HepG2 (cell line): ENCODE measurements around the gene RNF168. TPM values are rescaled to one million over a fixed set of nuclear protein-coding genes. Genes with fewer than 3 reads are reported as not detected.

Source experiments
- ARID4A ChIP-seq: sonication (generic); formaldehyde crosslinking; IDR thresholded peaks from 2 replicates; pipeline ENCODE4 v1.5.0; 2020; ENCODE audit warnings: mild to moderate bottlenecking, missing genetic modification reagents, borderline replicate concordance
- DMTF1 ChIP-seq: sonication (generic); formaldehyde crosslinking; IDR thresholded peaks from 2 replicates; pipeline ENCODE4 v1.4.0; 2020; ENCODE audit warnings: mild to moderate bottlenecking, missing genetic modification reagents
- PAF1 ChIP-seq: IDR thresholded peaks from 2 replicates; pipeline ENCODE4 v1.6.1; 2016; ENCODE audit warnings: missing genetic modification reagents, missing compliant biosample characterization
- POGZ ChIP-seq: sonication (generic); formaldehyde crosslinking; IDR thresholded peaks from 2 replicates; pipeline ENCODE4 v1.4.0; 2020; ENCODE audit warnings: mild to moderate bottlenecking, missing genetic modification reagents
- POLR2G ChIP-seq: fragments of 200-400 bp; formaldehyde crosslinking; IDR thresholded peaks from 2 replicates; pipeline ENCODE4 v1.6.1; 2018; ENCODE audit warnings: mild to moderate bottlenecking, low read depth, low read length, moderate library complexity
- PTBP1 ChIP-seq: fragments of 200-400 bp; formaldehyde crosslinking; IDR thresholded peaks from 2 replicates; pipeline ENCODE4 v1.6.1; 2018; ENCODE audit warnings: low read length, low read depth; ENCODE audit not compliant: poor library complexity, severe bottlenecking
- RARA ChIP-seq: IDR thresholded peaks from 2 replicates; pipeline ENCODE4 v1.6.1; 2016; ENCODE audit warnings: missing genetic modification reagents, missing compliant biosample characterization
- RBFOX2 ChIP-seq: fragments of 200-400 bp; formaldehyde crosslinking; IDR thresholded peaks from 2 replicates; pipeline ENCODE4 v1.6.1; 2017; ENCODE audit warnings: low read depth, mild to moderate bottlenecking, low read length
- SSRP1 ChIP-seq: IDR thresholded peaks from 2 replicates; pipeline ENCODE4 v1.6.1; 2016; ENCODE audit warnings: control low read depth
- ZBTB26 ChIP-seq: IDR thresholded peaks from 2 replicates; pipeline ENCODE4 v1.6.1; 2016; ENCODE audit warnings: missing compliant biosample characterization, missing genetic modification reagents, borderline replicate concordance
- ZFP36L1 ChIP-seq: sonication (generic); formaldehyde crosslinking; IDR thresholded peaks from 2 replicates; pipeline ENCODE4 v1.8.0; 2022; ENCODE audit warnings: mild to moderate bottlenecking, missing genetic modification reagents, moderate library complexity
- ZNF18 ChIP-seq: sonication (generic); formaldehyde crosslinking; IDR thresholded peaks from 2 replicates; pipeline ENCODE4 v1.8.0; 2022; ENCODE audit warnings: mild to moderate bottlenecking, missing genetic modification reagents; ENCODE audit not compliant: insufficient replicate concordance
- ZNF232 ChIP-seq: sonication (generic); formaldehyde crosslinking; IDR thresholded peaks from 2 replicates; pipeline ENCODE4 v1.4.0; 2020; ENCODE audit warnings: missing genetic modification reagents, borderline replicate concordance
- ZNF24 ChIP-seq: fragments of 450-650 bp; IDR thresholded peaks from 2 replicates; pipeline ENCODE4 v1.6.1; 2017; ENCODE audit warnings: antibody characterized with exemption, mild to moderate bottlenecking
- ZNF615 ChIP-seq: sonication (generic); formaldehyde crosslinking; IDR thresholded peaks from 2 replicates; pipeline ENCODE4 v1.5.0; 2020; ENCODE audit warnings: mild to moderate bottlenecking, missing genetic modification reagents, borderline replicate concordance
- ZNF768 ChIP-seq: sonication (generic); formaldehyde crosslinking; IDR thresholded peaks from 2 replicates; pipeline ENCODE4 v1.4.0; 2020; ENCODE audit warnings: missing genetic modification reagents
- ZNF770 ChIP-seq: sonication (generic); formaldehyde crosslinking; IDR thresholded peaks from 2 replicates; pipeline ENCODE4 v1.5.0; 2020; ENCODE audit warnings: mild to moderate bottlenecking, missing genetic modification reagents
- polyA plus RNA-seq, 8 experiments: library from polyadenylated mRNA; depleted of rRNA in 3 of 8; stranded (reverse) in 7 of 8; unstranded in 1 of 8; fragments of >200 nt; fragmentation: Illumina TruSeq in 4 of 8; extraction: Trizol in 4 of 8; gene quantifications; 2 replicates each; pipeline versions ENCODE4 v1.2.1 to v1.2.3, GENCODE V29; 2011 to 2016; ENCODE audit warnings: low read depth in 4 of 8, missing spikeins in 1 of 8, mixed read lengths in 1 of 8; ENCODE audit not compliant: insufficient read depth in 1 of 8
- total RNA-seq, 5 experiments: library from RNA; depleted of rRNA; stranded (reverse); fragments of >200 nt; fragmentation: Illumina TruSeq; extraction: Trizol; gene quantifications; 2 replicates each; pipeline ENCODE4 v1.2.3, GENCODE V29; 2016; ENCODE audit warnings: low read depth in 1 of 5

Gene RNF168
- total and polyA plus RNA-seq, 2 of the 13 experiments (the other 11 are each of a cell fraction or from before 2014, with no cell fraction given) = 3.7 to 22.9 TPM

GRCh38 chr3:196432137-196432879 lies 71.3 kb downstream of the RNF168 start, which contains the start of gene UBXN7 (continued):
- TF ChIP-seq ZNF615 (CRISPR knock-in tag) = 0 out of 2 replicates have a peak, but pooled peaks have one; percentile 39
- TF ChIP-seq ARID4A (CRISPR knock-in tag) = peak; percentile 83; the same call in 1 of the 2 replicates
- no peak for TF ChIP-seq PAF1 (CRISPR knock-in tag)
- peak; percentile 60; the same call in 1 of the 2 replicates for TF ChIP-seq POGZ
- peak; percentile 73 for TF ChIP-seq ZNF770
- TF ChIP-seq RBFOX2 = peak; percentile 81
- TF ChIP-seq ZFP36L1 (CRISPR knock-in tag) = 0 out of 2 replicates have a peak, but pooled peaks have one; percentile 10
- TF ChIP-seq POLR2G = peak; percentile 70
- peak; percentile 63; the same call in 1 of the 2 replicates for TF ChIP-seq ZNF768
- TF ChIP-seq SSRP1 = peak; percentile 55; the same call in 1 of the 2 replicates
- TF ChIP-seq ZNF18 (CRISPR knock-in tag) = peak; percentile 49
- TF ChIP-seq DMTF1 (CRISPR knock-in tag) = no peak
- TF ChIP-seq ZBTB26 = peak; percentile 27; the same call in 1 of the 2 replicates
- TF ChIP-seq PTBP1 = no peak
- 0 out of 2 replicates have a peak, but pooled peaks have one; percentile 33 for TF ChIP-seq ZNF232 (CRISPR knock-in tag)
- no peak for TF ChIP-seq ZNF24
- TF ChIP-seq RARA (CRISPR knock-in tag) = peak; percentile 16; the same call in 1 of the 2 replicates
